CD14-positive monocyte (primary cell): ENCODE measurements around the gene BACE1-AS. TPM values are rescaled to one million over a fixed set of nuclear protein-coding genes. Genes with fewer than 3 reads are reported as not detected.

Experiments
- DNase-seq, 3 donors: peaks; one replicate each; pipeline ENCODE4 v3.0.0-alpha.2; 2011 to 2022
- H2AFZ ChIP-seq: 2 replicates; pipeline ENCODE4 v1.6.0; 2012; ENCODE audit warnings: mild to moderate bottlenecking, low read depth, low read length, inconsistent platforms; ENCODE audit not compliant: insufficient read depth, poor library complexity, severe bottlenecking
- H3K27ac ChIP-seq, 2 donors: 1 replicate in 1 of 2; 2 replicates in 1 of 2; pipeline ENCODE4 v1.5.1; 2012 to 2013; ENCODE audit warnings: low read length in 2 of 2, control low read depth in 1 of 2, inconsistent platforms in 1 of 2, low read depth in 1 of 2, mild to moderate bottlenecking in 1 of 2
- H3K27me3 ChIP-seq, 2 donors: one replicate each; pipeline versions ENCODE4 v1.6.0 to v1.6.1; 2011 to 2013; ENCODE audit warnings: low read length in 2 of 2; ENCODE audit not compliant: control insufficient read depth in 2 of 2, insufficient read depth in 2 of 2
- H3K36me3 ChIP-seq, 2 donors: replicated peaks in 1 of 2; 1 replicate in 1 of 2; 2 replicates in 1 of 2; pipeline versions ENCODE4 v1.5.1 to v1.6.1; 2012 to 2013; ENCODE audit warnings: low read length in 2 of 2, control low read depth in 1 of 2, inconsistent platforms in 1 of 2, mild to moderate bottlenecking in 1 of 2; ENCODE audit not compliant: insufficient read depth in 2 of 2, control insufficient read depth in 1 of 2
- H3K4me1 ChIP-seq, 2 donors: 1 replicate in 1 of 2; 2 replicates in 1 of 2; pipeline versions ENCODE4 v1.5.1 to v1.6.1; 2012 to 2013; ENCODE audit warnings: low read length in 2 of 2, control low read depth in 1 of 2, inconsistent platforms in 1 of 2, mild to moderate bottlenecking in 1 of 2, moderate library complexity in 1 of 2; ENCODE audit not compliant: insufficient read depth in 2 of 2, control insufficient read depth in 1 of 2
- H3K4me2 ChIP-seq: replicated peaks from 2 replicates; pipeline ENCODE3; 2012; ENCODE audit warnings: low read length, moderate library complexity, mild to moderate bottlenecking; ENCODE audit not compliant: poor library complexity, severe bottlenecking; ENCODE audit errors: extremely low read depth
- H3K4me3 ChIP-seq, 3 experiments: fragments of 200-600 bp in 1 of 3; sonication (generic) in 1 of 3; replicated peaks in 1 of 3; 1 replicate in 2 of 3; 2 replicates in 1 of 3; pipeline ENCODE4 v1.5.1; 2011 to 2013; ENCODE audit warnings: low read length in 3 of 3, mild to moderate bottlenecking in 3 of 3, control low read depth in 2 of 3, low read depth in 2 of 3, inconsistent platforms in 1 of 3, moderate library complexity in 1 of 3
- H3K79me2 ChIP-seq: 2 replicates; pipeline ENCODE4 v1.6.0; 2012; ENCODE audit warnings: mild to moderate bottlenecking, control low read depth, inconsistent platforms, low read length, moderate library complexity; ENCODE audit not compliant: insufficient read depth
- H3K9ac ChIP-seq: 2 replicates; pipeline ENCODE4 v1.6.0; 2017; ENCODE audit warnings: low read length, mild to moderate bottlenecking; ENCODE audit not compliant: insufficient read depth, poor library complexity, severe bottlenecking
- H3K9me3 ChIP-seq, 2 donors: replicated peaks in 1 of 2; 1 replicate in 1 of 2; 2 replicates in 1 of 2; pipeline versions ENCODE4 v1.5.1 to v1.6.1; 2012 to 2013; ENCODE audit warnings: low read length in 2 of 2, control low read depth in 1 of 2; ENCODE audit not compliant: control insufficient read depth in 1 of 2, insufficient read depth in 1 of 2
- H4K20me1 ChIP-seq: 2 replicates; pipeline ENCODE4 v1.6.0; 2012; ENCODE audit warnings: mild to moderate bottlenecking, low read length, control low read depth, moderate library complexity; ENCODE audit not compliant: insufficient read depth
- H3K27ac Mint-ChIP-seq, 7 donors: one replicate each; pipeline ENCODE4 v1.8.0; 2020; ENCODE audit warnings: mild to moderate bottlenecking in 7 of 7, mixed read lengths in 7 of 7, moderate library complexity in 6 of 7, inconsistent platforms in 2 of 7
- H3K27me3 Mint-ChIP-seq, 3 donors: one replicate each; pipeline ENCODE4 v1.8.0; 2021 to 2022; ENCODE audit warnings: low read depth in 3 of 3, mild to moderate bottlenecking in 3 of 3, mixed read lengths in 3 of 3, moderate library complexity in 3 of 3, inconsistent platforms in 1 of 3
- H3K36me3 Mint-ChIP-seq, 2 donors: one replicate each; pipeline ENCODE4 v1.8.0; 2020; ENCODE audit warnings: mixed read lengths in 2 of 2, inconsistent platforms in 1 of 2, mild to moderate bottlenecking in 1 of 2
- H3K4me1 Mint-ChIP-seq: one replicate; pipeline ENCODE4 v1.8.0; 2020; ENCODE audit warnings: mild to moderate bottlenecking, mixed read lengths
- H3K4me3 Mint-ChIP-seq, 2 donors: one replicate each; pipeline ENCODE4 v1.8.0; 2020; ENCODE audit warnings: mild to moderate bottlenecking in 2 of 2, mixed read lengths in 2 of 2, moderate library complexity in 1 of 2
- H3K9me3 Mint-ChIP-seq, 7 donors: one replicate each; pipeline ENCODE4 v1.8.0; 2020 to 2022; ENCODE audit warnings: mixed read lengths in 7 of 7, mild to moderate bottlenecking in 6 of 7, moderate library complexity in 6 of 7, inconsistent platforms in 2 of 7
- WGBS: methylation state at CpG from one replicate; pipeline ENCODE4 v1.1.5; 2013; ENCODE audit warnings: missing lambda C conversion rate; ENCODE audit not compliant: insufficient coverage; 5-methylcytosine and 5-hydroxymethylcytosine counted together
- intact Hi-C, 2 donors: fragments of 100-400 bp; cut with micrococcal nuclease; formaldehyde crosslinking; loops; one replicate each; pipeline versions ENCODE4 v1.15.0 to v1.15.1; 2023
- polyA plus RNA-seq, 3 donors: library from polyadenylated mRNA; depleted of rRNA in 1 of 3; unstranded in 2 of 3; stranded (reverse) in 1 of 3; fragments of 300-500 nt in 2 of 3; fragments of >200 nt in 1 of 3; fragmentation: Illumina TruSeq in 2 of 3; gene quantifications; 1 replicate in 2 of 3; 2 replicates in 1 of 3; pipeline ENCODE4 v1.2.3, GENCODE V29; 2012 to 2021
- TF ChIP-seq, protein P1 (sequence below): fragments of 200-600 bp; IDR thresholded peaks from one replicate; pipeline ENCODE4 v1.8.0; 2022; ENCODE audit warnings: antibody characterized with exemption, mild to moderate bottlenecking

BACE1-AS gene
- polyA plus RNA-seq, 3 donors: 2.7 TPM; not detected in 2

DNA sequence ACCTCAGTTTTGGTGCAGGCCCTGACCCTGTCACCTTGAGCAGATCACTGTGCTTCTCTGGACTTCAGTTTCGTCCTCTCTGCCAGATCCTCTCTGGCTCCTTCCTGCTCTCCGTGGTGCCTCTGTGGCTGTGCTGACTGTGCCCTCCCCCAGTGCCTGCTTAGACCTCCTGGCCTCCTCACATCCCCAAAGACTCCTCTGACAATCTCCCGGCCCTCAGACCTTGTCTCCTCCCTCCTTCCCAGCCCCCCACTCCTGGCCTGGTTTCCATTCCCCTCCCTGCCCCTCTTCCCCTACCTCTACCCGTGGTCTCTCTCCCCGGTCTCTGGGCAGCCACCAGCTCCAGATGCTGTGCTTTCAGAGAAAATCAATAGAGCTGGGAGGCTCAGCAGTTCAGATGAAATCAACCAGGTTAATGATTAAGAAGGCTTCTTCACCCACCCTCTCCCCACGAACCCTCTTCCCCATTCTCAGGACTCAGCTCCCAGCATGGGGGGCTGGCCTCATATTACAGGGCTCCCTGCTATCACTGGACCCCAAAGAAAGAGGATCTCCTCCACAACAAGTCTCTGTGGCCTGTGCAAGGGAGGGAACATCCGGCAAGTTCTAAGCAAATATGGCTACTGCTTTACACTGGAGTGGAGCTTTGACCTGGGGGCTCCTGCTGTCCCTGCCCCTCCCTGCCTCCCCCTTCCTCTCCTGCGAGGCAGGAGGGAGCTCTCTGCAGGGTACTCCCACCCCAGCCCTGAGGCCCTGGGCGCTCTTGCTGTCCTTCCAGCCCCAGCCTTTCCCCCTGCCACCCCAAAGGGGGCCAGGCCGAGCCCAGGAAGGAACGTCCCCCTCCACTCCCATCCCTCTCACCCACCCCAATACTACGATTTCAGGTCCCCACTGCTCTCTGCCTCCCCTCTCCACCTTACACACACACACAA lies 8.5 kb downstream of the BACE1-AS start:
- Histone ChIP-seq H4K20me1 (no peaks in the 10 kb centered on the region), H3K9me3 (no peaks in the 10 kb centered on the region), H3K9ac (no peak overlapping the region), H3K27ac (no peak overlapping the region), H3K4me1 (peaks cover 5 to 6% of the 10 kb centered on the region in 2 donors), H3K4me3 (no peak overlapping the region), H3K36me3 (no peaks in the 10 kb centered on the region), H3K27me3 (no peaks in the 10 kb centered on the region), H3K4me2 (no peak overlapping the region), H2AFZ (no peak overlapping the region), H3K79me2 (no peaks in the 10 kb centered on the region)
- 66% methylated on average over 7 of the region's 12 CpGs for WGBS
- H3K27ac Mint-ChIP-seq: peak overlapping the region in 3 of 7 donors; percentile 2 to 40 (median 33)
- DNase-seq: no peak
- no peak overlapping the region for H3K4me3 Mint-ChIP-seq
- intact Hi-C loops: no loop called here
- TF ChIP-seq, protein P1, sequence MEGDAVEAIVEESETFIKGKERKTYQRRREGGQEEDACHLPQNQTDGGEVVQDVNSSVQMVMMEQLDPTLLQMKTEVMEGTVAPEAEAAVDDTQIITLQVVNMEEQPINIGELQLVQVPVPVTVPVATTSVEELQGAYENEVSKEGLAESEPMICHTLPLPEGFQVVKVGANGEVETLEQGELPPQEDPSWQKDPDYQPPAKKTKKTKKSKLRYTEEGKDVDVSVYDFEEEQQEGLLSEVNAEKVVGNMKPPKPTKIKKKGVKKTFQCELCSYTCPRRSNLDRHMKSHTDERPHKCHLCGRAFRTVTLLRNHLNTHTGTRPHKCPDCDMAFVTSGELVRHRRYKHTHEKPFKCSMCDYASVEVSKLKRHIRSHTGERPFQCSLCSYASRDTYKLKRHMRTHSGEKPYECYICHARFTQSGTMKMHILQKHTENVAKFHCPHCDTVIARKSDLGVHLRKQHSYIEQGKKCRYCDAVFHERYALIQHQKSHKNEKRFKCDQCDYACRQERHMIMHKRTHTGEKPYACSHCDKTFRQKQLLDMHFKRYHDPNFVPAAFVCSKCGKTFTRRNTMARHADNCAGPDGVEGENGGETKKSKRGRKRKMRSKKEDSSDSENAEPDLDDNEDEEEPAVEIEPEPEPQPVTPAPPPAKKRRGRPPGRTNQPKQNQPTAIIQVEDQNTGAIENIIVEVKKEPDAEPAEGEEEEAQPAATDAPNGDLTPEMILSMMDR: no peak
- no peaks in the 10 kb centered on the region for H3K9me3 Mint-ChIP-seq
- H3K27me3 Mint-ChIP-seq: peaks cover 0 to 5% (median 2%) of the 10 kb centered on the region in 3 donors
- peaks cover 5 to 17% of the 10 kb centered on the region in 2 donors for H3K36me3 Mint-ChIP-seq
- H3K4me1 Mint-ChIP-seq: peaks cover 11% of the 10 kb centered on the region

DNA sequence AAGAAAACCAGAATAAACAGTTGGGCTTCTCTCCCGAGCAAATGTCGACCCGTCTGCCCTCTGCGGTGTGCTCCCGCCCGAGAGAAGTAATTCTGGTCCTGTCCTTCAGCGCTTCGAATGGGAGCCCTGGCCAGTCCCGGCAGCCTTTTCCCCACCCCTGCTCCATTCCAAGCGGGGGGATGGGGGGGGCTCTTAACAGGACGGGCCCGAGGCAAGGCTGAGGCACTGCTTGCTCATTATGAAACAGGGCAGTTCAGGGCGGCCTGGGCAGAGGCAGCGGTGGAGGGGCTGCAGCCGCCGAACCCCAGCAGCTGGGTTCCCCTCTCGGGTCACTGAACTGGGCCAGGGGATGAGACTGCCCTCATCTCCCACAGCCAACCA lies 9.1 kb downstream of the BACE1-AS start:
- DNase-seq: no peak
- intact Hi-C loops: no loop called here
- Histone ChIP-seq H4K20me1 (no peaks in the 10 kb centered on the region), H2AFZ (no peak overlapping the region), H3K36me3 (no peaks in the 10 kb centered on the region), H3K9me3 (no peaks in the 10 kb centered on the region), H3K79me2 (no peaks in the 10 kb centered on the region), H3K4me3 (no peak overlapping the region), H3K27me3 (no peaks in the 10 kb centered on the region), H3K4me2 (no peak overlapping the region), H3K9ac (no peak overlapping the region), H3K27ac (no peak overlapping the region), H3K4me1 (peaks cover 5 to 6% of the 10 kb centered on the region in 2 donors)
- peaks cover 0 to 5% (median 2%) of the 10 kb centered on the region in 3 donors for H3K27me3 Mint-ChIP-seq
- H3K4me1 Mint-ChIP-seq: peaks cover 11% of the 10 kb centered on the region
- no peak overlapping the region for H3K4me3 Mint-ChIP-seq
- H3K36me3 Mint-ChIP-seq: peaks cover 0 to 14% of the 10 kb centered on the region in 2 donors
- TF ChIP-seq, protein P1: no peak
- peak overlapping the region in 1 of 7 donors; percentile 33 for H3K27ac Mint-ChIP-seq
- no peaks in the 10 kb centered on the region for H3K9me3 Mint-ChIP-seq
- WGBS: 94% methylated on average over 12 of the region's 17 CpGs
